Activated CD8-positive, alpha-beta memory T cell treated with anti-CD3 and anti-CD28 coated beads, Interleukin-2, amount 50 U/mL, for 4 hours (primary cell): ENCODE measurements around the gene ABHD16A.

ENCODE experiments used
- DNase-seq: peaks from one replicate; pipeline ENCODE4 v3.0.0-alpha.2; 2020

ABHD16A gene

GRCh38 chr6:31660381-31661261 lies 42.5 kb downstream of the ABHD16A start, which contains the start of gene C6orf47:
Gene C6orf47 (minus strand): TSS chr6:31660778. CDS start chr6:31659947, 831 bp downstream.
- DNase-seq, result peak; percentile 79

- DNase-seq, result no peak
Observed at GRCh38 chr6:31659649-31660380, 43.3 kb downstream of the ABHD16A start.

- no peak for DNase-seq
Observed at GRCh38 chr6:31658983-31659648, 44.0 kb downstream of the ABHD16A start.

- DNase-seq, result no peak
Observed at GRCh38 chr6:31658158-31658688, 44.9 kb downstream of the ABHD16A start.

- DNase-seq, result no peak
Observed at GRCh38 chr6:31657406-31658157, 45.5 kb downstream of the ABHD16A start.

GRCh38 chr6:31655349-31656237 lies 47.5 kb downstream of the ABHD16A start, which contains the start of gene APOM:
Gene APOM (plus strand): TSS chr6:31655894. CDS start chr6:31655967, 73 bp downstream.
- no peak for DNase-seq

- DNase-seq, result no peak
Observed at GRCh38 chr6:31654574-31655348, 48.4 kb downstream of the ABHD16A start.

- DNase-seq, result peak; percentile 82
Observed at GRCh38 chr6:31652925-31653724, 50.0 kb downstream of the ABHD16A start.

GRCh38 chr6:31651602-31652191 lies 51.4 kb downstream of the ABHD16A start:
- DNase-seq, result no peak

GRCh38 chr6:31645325-31645724 lies 57.8 kb downstream of the ABHD16A start:
- no peak for DNase-seq

- DNase-seq, result no peak
Observed at GRCh38 chr6:31643818-31644454, 59.2 kb downstream of the ABHD16A start.

GRCh38 chr6:31642798-31643570 lies 60.1 kb downstream of the ABHD16A start:
- DNase-seq, result no peak

- DNase-seq, result no peak
Observed at GRCh38 chr6:31641370-31641769, 61.8 kb downstream of the ABHD16A start.

GRCh38 chr6:31640612-31641011 lies 62.5 kb downstream of the ABHD16A start:
- DNase-seq, result no peak

GRCh38 chr6:31639449-31639861 lies 63.7 kb downstream of the ABHD16A start:
- DNase-seq, result no peak

- no peak for DNase-seq
Observed at GRCh38 chr6:31639043-31639442, 64.1 kb downstream of the ABHD16A start.
